Esophagus muscularis mucosa (tissue), 4 donors: ENCODE measurements around the gene ANKRD65.
"Not testable (repeated sequence)": the region's sequence is repeated elsewhere in the genome, so short reads cannot be mapped to it uniquely, and the experiment has no call there.

Experiments used
- EP300 ChIP-seq: sonication (generic); formaldehyde crosslinking; IDR thresholded peaks from one replicate; pipeline ENCODE4 v1.6.1; 2017; ENCODE audit warnings: antibody characterized with exemption
- POLR2A ChIP-seq: fragments of 450-650 bp; IDR thresholded peaks from one replicate; pipeline ENCODE4 v1.6.1; 2017; ENCODE audit warnings: antibody characterized with exemption, moderate library complexity, mild to moderate bottlenecking, low read depth
- TF ChIP-seq, protein P1 (sequence below), 3 experiments: fragments of 200-600 bp in 2 of 3; fragments of 450-650 bp in 1 of 3; sonication (generic) in 2 of 3; IDR thresholded peaks; one replicate each; pipeline ENCODE4 v1.5.1; 2017 to 2019; ENCODE audit warnings: antibody characterized with exemption in 3 of 3, mild to moderate bottlenecking in 2 of 3, moderate library complexity in 1 of 3

DNA sequence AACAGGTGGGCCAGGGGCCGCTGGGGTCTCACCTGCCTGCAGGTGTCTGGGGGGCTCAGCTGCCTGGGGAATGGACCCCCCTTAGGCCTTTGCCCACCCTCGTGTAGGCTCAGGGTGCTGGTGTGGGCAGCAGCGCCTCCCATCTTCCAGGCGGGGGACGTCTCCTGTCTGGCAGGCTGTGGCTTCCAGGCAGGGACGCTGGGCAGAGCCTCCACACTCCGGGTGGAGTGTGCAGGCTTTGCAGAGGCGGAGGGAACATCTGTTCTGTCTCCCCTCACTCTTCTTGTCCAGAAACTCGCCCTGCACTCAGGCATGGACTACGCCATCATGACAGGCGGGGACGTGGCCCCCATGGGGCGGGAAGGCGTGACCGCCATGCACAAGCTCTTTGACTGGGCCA lies 34.9 kb upstream of the ANKRD65 start:
- TF ChIP-seq POLR2A, EP300: not testable (repeated sequence)
- TF ChIP-seq, protein P1, sequence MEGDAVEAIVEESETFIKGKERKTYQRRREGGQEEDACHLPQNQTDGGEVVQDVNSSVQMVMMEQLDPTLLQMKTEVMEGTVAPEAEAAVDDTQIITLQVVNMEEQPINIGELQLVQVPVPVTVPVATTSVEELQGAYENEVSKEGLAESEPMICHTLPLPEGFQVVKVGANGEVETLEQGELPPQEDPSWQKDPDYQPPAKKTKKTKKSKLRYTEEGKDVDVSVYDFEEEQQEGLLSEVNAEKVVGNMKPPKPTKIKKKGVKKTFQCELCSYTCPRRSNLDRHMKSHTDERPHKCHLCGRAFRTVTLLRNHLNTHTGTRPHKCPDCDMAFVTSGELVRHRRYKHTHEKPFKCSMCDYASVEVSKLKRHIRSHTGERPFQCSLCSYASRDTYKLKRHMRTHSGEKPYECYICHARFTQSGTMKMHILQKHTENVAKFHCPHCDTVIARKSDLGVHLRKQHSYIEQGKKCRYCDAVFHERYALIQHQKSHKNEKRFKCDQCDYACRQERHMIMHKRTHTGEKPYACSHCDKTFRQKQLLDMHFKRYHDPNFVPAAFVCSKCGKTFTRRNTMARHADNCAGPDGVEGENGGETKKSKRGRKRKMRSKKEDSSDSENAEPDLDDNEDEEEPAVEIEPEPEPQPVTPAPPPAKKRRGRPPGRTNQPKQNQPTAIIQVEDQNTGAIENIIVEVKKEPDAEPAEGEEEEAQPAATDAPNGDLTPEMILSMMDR (IDR thresholded peaks at IDR 0.05): not testable (repeated sequence)
